Spleen (tissue), 7 donors: ENCODE data around the gene SLC9A3.

Experiments
- POLR2A ChIP-seq, 3 donors: fragments of 450-650 bp; IDR thresholded peaks; one replicate each; pipeline ENCODE4 v1.5.1; 2017; ENCODE audit warnings: antibody characterized with exemption in 3 of 3, mild to moderate bottlenecking in 1 of 3
- TF ChIP-seq, protein P1 (sequence below), 11 experiments: fragments of 200-600 bp in 7 of 11; fragments of 450-650 bp in 4 of 11; sonication (generic) in 4 of 11; IDR thresholded peaks in 8 of 11; conservative IDR thresholded peaks in 3 of 11; 1 replicate in 7 of 11; 2 replicates in 4 of 11; pipeline versions ENCODE4 v1.4.0 to v1.8.0; 2016 to 2021; ENCODE audit warnings: antibody characterized with exemption in 11 of 11, inconsistent platforms in 4 of 11, mild to moderate bottlenecking in 1 of 11
- donor health status: DM: no; HTN: no; CAD: no; lungs with moderate emphysema.
- donor health status: DM: no; HTN: no; CAD: no.
- donor health status: DM: no; HTN: no; CAD: no.

DNA sequence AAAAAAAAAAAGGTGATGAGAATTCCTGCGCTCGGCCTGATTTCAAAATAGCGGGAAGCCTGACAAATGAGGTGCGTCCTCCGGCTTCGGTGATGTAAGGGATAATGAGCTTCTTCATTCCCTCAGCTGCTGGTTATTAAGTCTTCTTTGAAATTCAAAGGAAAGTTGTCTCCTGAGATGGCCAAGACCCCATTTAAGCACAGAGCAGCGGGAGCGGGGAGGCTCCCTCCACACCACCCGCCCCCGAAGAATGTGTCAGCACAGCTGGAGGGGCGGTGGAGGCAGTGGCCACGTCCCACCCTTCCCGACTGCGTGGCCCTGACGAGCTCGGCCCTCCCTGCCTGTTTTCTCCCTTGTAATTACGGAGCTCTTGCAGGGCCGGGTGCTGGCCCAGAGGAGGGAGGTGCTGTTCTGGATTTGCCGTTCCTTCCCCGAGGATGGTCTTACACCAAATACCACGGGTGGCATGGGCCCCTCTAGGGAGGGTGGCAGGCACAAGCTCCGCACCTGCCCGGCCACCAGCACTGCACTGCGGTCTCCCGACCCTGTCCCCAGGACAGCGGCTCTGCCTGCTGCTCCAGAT lies 31.0 kb downstream of the SLC9A3 start:
- TF ChIP-seq, protein P1, sequence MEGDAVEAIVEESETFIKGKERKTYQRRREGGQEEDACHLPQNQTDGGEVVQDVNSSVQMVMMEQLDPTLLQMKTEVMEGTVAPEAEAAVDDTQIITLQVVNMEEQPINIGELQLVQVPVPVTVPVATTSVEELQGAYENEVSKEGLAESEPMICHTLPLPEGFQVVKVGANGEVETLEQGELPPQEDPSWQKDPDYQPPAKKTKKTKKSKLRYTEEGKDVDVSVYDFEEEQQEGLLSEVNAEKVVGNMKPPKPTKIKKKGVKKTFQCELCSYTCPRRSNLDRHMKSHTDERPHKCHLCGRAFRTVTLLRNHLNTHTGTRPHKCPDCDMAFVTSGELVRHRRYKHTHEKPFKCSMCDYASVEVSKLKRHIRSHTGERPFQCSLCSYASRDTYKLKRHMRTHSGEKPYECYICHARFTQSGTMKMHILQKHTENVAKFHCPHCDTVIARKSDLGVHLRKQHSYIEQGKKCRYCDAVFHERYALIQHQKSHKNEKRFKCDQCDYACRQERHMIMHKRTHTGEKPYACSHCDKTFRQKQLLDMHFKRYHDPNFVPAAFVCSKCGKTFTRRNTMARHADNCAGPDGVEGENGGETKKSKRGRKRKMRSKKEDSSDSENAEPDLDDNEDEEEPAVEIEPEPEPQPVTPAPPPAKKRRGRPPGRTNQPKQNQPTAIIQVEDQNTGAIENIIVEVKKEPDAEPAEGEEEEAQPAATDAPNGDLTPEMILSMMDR (IDR thresholded peaks at IDR 0.05 in 8 of 11, conservative IDR thresholded peaks at IDR 0.05 in 3 of 11), result no peak
- no peak for TF ChIP-seq POLR2A (IDR thresholded peaks at IDR 0.05)
